Stimulated activated naive CD8-positive, alpha-beta T cell treated with anti-CD3 and anti-CD28 coated beads, Interleukin-15, Interleukin-2, amounts not matched to agents 100 U/mL and 50 U/mL, for 24 hours (primary cell): ENCODE results near the gene P4HA2.
A peak's percentile ranks its signal among the peaks of the same experiment; 100 is the strongest.
"Not testable (repeated sequence)": the region's sequence is repeated elsewhere in the genome, so short reads cannot be mapped to it uniquely, and the experiment has no call there.

Experiments used
- ATAC-seq: fragments of 150-1000 bp; cut with Tn5 transposase; one replicate; pipeline ENCODE4 v1.10.0; 2021
- DNase-seq: peaks from one replicate; pipeline ENCODE4 v3.0.0; 2021

P4HA2 gene

DNA sequence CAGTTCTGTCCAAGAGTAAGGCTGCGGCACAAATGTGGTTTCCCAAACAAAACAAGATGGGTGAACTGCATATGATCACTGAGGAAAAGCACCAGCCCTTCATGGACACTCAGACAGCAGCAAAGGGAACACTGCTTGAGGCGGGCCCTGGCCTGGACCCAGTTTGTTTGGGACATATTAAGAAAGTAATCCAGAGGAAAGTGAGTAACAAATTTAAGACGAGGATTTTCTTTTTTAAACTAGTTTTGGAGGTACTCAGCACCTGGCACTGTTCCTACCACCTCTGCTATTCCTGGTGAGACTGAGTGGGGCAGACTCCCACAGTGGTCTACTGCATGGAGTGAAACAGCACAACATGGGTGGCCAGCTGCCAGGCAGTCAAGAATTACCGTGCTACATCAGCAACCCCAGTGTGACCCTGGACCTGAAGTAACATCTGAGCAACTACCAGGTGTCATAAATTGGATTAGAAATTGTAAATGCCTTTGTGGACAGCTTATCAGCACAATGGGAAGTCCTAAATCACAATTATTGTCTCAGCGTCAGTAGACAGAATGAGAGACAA lies 28.5 kb downstream of the P4HA2 start:
- ATAC-seq (no peak), DNase-seq (no peak)

DNA sequence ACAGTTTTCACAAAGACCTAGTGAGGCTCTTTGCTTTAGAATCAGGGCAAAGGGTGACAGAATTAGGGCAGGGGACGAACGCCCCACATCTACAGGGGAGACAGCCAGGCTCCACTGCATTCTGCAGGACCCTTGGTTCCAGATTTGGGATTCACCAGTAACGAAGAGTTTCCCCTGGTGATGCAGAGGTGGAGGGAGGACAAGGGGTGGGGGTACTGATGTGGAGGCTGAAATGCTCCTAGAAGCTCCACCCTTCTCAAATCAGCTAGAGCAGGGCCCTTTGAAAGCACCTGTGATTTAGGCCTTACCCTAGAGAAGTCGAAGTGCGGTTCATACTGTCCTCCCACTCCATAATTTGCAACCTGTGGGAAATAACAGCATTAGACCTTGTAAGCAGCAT lies 29.1 kb downstream of the P4HA2 start:
- DNase-seq (no peak), ATAC-seq (no peak)

GRCh38 chr5:132195727-132196126 lies 31.9 kb downstream of the P4HA2 start:
- ATAC-seq (no peak), DNase-seq (no peak)

GRCh38 chr5:132193165-132193694 lies 34.4 kb downstream of the P4HA2 start:
- DNase-seq (no peak), ATAC-seq (no peak)

GRCh38 chr5:132190161-132190817 lies 37.4 kb downstream of the P4HA2 start:
- DNase-seq (no peak), ATAC-seq (peak; percentile 89)

GRCh38 chr5:132184588-132184987 lies 43.1 kb downstream of the P4HA2 start:
- ATAC-seq (no peak), DNase-seq (no peak)

DNA sequence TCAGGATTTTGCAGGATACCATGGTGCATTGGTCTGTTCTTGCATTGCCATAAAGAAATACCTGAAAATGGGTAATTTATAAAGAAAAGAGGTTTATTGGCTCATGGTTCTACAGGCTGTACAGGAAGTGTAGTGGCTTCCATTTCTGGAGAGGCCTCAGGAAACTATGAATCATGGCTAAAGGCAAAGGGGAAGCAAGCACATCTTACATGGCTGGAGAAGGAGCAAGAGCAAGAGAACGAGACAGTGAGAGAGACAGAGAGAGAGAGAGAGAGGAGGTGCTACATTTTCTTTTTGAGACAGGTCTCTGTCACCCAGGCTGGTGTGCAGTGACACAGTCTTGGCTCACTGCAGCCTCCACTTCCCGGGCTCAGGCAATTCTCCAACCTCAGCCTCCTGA lies 43.9 kb downstream of the P4HA2 start:
- ATAC-seq = no peak

DNA sequence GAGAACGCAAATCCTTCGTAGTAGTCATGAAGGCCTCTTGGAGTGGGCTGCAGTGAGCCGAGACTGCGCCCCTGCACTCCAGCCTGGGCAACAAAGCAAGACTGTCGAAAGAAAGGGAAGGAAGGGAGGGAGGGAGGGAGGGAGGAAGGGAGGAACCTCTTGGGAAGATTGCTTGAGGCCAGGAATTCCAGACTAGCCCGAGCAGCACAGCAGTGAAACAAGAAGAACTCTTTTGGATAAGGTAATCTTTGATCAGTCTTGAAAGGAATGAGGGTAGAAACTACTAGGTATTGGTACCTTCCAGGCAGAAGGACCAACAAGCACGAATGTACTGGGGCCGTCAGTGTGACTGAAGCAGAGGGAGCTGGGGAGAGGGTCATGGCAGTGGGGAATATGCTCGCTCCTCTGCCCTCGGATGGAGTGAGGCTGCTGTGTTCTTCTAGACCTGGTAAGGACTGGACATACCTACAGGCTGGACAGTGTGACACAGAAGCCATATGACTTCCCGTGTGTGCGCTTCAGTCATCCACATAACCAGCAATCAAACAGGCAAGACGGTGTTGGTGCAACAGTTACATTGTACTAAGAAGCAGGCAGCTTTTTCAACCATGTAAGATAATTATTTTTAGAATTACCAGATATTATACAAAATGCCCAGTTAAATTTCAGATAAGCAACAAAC lies 45.2 kb downstream of the P4HA2 start:
- ATAC-seq (no peak), DNase-seq (no peak)

More for the DNA sequence above, 43.9 kb downstream of the P4HA2 start:
- DNase-seq = no peak

- ATAC-seq = no peak
- DNase-seq = no peak
These were observed 46.5 kb downstream of the P4HA2 start for GRCh38 chr5:132181011-132181629.

DNA sequence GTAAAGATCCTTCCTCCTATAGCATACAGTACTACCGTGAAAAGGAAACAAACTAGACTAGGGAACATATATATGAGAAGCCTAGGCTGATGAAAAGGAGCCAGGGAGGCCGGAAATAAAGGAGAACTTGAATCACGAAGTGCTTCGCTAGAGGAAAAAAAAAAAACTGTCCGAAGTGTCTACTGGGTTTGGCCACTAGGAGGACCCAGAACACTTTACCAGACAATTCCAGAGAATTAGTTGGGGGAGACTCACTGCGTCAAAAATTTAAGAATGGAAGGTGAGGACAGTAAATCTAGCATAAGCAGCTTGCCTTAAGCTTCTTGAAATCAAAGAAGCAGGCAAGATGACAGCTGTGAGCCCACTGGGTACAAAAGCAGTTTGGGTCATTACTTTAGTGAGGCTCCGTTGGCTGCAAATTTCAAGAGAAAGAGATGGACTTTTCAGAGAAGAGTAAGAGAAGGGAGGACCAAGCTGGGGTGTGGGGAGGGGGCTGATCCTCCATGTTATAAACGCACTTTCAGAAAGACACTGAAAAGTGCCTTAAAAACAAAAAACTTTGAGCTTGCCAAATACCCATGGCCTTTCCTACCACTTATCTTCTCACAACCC lies 47.4 kb downstream of the P4HA2 start:
- peak; percentile 21 for DNase-seq

DNA sequence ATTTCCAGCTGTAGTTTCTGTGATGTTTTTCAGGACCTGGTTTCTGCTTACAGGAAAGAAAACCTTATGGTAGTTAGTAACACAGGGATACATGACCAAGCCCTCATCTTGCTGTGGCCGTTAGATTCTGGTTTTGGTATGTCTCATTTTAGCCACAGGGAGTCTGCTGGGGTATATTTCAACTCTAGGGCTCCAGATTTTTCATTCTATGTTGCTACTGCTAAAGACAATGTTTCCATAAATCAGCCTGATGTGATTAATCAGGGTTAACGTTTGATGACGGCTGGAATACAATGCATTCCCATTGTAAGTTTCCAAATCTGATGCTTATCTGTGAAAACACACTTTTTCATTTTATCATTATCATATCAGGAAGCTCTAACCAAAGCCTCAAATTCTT lies 48.2 kb downstream of the P4HA2 start:
- no peak for DNase-seq
- peak; percentile 60 for ATAC-seq

More for the DNA sequence above, 47.4 kb downstream of the P4HA2 start:
- ATAC-seq = peak; percentile 42

GRCh38 chr5:132177691-132178149 lies 49.9 kb downstream of the P4HA2 start:
- DNase-seq (no peak), ATAC-seq (no peak)

- ATAC-seq (peak; percentile 70), DNase-seq (no peak)
These were observed 50.7 kb downstream of the P4HA2 start for GRCh38 chr5:132176987-132177386.

DNA sequence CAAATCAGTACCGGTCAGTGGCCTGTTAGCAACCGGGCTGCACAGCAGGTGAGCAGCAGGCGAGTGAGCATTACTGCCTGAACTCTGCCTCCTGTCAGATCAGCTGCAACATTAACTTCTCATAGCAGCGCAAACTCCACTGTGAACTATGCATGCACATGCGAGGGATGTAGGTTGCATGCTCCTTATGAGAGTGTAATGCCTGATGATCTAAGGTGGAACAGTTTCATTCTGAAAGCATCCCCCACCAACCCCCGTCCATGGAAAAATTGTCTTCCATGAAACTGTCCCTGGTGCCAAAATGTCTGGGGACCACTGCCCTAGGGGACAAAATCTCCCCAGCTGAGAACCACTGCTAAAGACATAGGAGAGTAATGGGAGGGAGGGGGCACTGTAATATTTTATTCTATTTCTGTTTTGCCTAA lies 51.1 kb downstream of the P4HA2 start:
- DNase-seq (peak; percentile 25), ATAC-seq (peak; percentile 46)

- ATAC-seq (no peak), DNase-seq (no peak)
These were observed 64.7 kb downstream of the P4HA2 start for GRCh38 chr5:132162945-132163344.

- not testable (repeated sequence) for DNase-seq, ATAC-seq
These were observed 65.9 kb downstream of the P4HA2 start for GRCh38 chr5:132161574-132162326.

DNA sequence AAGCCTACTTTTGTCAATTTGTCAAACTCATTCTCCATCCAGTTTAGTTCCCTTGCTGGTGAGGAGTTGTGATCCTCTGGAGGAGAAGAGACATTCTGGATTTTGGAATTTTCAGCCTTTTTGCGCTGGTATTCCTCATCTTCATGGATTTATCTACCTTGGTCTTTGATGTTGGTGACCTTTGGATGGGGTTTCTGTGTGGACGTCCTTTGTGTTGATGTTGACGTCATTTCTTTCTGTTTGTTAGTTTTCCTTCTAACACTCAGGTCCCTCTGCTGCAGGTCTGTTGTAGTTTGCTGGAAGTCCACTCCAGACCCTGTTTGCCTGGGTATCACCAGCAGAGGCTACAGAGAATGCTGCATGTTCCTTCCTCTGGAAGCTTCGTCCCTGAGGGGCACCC lies 71.2 kb downstream of the P4HA2 start:
- ATAC-seq = no peak
- DNase-seq = no peak

- ATAC-seq (no peak), DNase-seq (no peak)
These were observed 77.1 kb downstream of the P4HA2 start for GRCh38 chr5:132150565-132150964.

- ATAC-seq = no peak
These were observed 80.0 kb downstream of the P4HA2 start for GRCh38 chr5:132147663-132148062.

DNA sequence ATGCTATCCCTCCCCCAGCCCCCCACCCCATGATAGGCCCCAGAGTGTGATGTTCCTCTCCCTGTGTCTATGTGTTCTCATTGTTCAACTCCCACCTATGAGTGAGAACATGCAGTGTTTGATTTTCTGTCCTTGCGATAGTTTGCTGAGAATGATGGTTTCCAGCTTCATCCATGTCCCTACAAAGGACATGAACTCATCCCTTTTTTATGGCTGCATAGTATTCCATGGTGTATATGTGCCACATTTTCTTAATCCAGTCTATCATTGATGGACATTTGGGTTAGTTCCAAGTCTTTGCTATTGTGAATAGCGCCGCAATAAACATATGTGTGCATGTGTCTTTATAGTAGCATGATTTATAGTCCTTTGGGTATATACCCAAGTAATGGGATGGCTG lies 82.3 kb downstream of the P4HA2 start:
- ATAC-seq = not testable (repeated sequence)

More at GRCh38 chr5:132147663-132148062, 80.0 kb downstream of the P4HA2 start:
- DNase-seq = no peak

GRCh38 chr5:132143148-132143547 lies 84.5 kb downstream of the P4HA2 start:
- no peak for DNase-seq
- ATAC-seq = no peak

More for the DNA sequence above, 82.3 kb downstream of the P4HA2 start:
- DNase-seq = not testable (repeated sequence)
